ENCODE data around the gene MAVS.

The MAVS gene

DNA sequence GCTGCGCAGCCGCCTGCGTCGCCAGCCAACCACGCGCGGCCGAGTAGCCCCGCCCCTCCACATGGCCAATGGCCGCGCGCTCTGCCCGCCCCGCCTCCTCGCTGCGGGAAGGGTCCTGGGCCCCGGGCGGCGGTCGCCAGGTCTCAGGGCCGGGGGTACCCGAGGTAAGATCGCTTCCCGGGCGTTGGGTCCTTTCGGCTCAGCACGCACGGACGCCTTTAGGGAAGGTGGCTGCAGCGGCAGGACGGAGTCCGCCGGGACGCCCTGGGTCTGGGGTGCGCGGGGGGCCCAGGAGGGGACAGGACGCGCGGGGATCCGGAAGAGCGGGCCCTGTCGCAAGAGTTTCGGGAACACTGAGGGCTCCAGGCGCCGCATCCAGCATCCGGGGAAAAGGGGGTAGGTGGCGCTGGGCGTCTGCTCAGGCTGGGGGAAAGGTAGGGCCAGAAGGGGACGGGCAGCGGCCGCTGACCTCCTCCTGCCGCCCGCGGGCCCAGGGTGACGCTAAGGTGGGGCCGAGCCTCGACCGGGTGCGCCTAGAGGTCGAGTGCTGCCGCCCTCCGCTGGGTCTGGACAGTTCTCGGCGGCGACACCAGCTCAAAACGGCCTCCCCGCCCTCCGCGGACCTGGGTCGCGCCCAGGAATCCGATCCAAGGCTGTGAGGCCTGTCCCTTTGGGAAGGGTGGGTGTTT, at the start of gene MAVS:
MAVS (plus strand) TSS at position 95 of the 689 bp plus-strand sequence. CDS start 7,791 bp downstream, outside the sequence.
- DNase-seq (ENCODE audit: low read depth), result peak; percentile 56

DNA sequence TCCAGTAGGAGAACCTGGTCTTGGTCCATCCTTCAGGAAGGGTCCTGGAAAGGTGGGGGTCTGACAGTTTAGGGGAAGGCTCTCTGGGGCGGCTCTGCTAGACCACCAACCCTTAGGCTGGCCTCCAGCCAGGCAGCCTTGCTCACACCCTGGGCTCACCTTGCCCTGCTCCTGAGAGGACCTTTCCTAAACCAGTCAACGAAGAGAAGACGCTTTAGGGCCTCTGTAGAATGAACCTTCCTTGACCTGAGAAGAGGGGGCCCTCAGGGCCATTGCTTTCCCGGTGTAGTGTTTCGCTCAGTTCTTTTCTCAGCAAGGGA, 49.4 kb upstream of the MAVS start:
- no peak for DNase-seq (ENCODE audit: low read depth)

DNA sequence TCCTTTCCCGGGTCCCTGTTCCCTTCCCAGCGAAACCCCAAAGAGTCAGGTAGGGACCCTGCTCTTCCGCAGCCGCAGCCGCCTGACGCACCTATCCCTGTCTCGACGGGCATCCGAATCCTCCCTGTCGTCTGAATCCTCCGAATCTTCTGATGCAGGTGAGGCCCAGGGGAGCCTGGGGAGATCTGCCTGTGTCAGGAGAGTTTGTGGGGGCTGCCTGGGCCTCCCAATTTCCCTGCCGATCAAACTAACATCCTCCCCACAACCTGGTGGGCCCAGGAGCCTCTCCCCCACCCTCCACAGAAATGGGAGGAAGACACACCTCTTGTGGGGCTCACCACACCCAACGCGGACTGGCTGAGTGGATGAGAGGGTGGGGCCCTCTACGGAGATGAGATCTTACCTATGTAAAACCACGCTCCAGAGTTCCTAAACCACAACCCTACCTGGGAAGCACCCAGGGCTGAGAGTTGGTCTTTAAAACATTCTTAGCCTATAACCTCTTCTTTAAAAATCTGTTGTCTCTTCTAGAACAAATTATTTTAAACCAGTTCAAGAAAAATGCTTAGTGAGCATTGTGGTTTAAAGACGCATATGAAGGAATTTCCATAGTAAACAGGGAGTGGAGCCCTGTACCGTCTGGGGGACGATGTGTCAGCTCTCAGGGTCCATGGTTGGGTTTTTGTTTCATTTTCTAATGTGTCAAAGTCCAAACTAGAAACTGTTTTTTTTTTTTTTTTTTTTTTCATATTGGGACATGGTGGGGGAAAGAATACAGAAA, 48.9 kb upstream of the MAVS start:
- DNase-seq (ENCODE audit: low read depth), result peak; percentile 47

DNA sequence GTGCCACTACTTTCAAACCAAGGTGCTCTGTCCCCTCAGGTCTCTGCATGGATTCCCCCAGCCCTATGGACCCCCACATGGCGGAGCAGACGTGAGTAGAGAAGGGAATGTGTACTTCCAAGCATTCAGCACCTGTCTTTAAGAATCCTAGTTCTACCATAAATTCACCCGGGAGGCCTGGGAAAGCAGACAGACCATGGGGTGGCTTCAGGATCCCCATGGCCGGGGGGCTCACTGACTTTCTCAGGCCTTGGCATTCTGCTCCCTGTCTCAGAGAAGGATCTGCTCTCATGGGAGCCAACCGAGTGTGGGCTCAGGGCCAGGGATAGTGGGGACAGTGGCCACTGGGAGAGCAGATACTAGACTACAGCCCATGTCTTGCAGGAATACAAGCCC, 48.3 kb upstream of the MAVS start:
- no peak for DNase-seq (ENCODE audit: low read depth)

DNA sequence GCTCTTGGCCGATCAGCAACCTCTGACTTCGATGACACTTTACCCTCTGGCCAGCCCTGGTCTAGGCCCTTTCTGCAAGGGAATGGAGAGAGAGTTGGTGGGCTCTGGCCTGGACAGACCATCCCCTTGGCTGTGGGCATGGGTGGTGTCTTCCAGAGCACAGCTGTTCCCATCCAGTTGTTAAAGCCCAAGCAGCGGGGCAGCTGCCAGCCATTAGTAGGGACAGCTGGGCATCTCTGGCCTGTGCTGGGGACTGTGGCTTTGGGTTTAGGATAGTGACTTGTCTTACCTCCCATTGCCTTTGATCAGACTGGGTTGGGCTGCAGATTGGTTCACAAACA, 47.8 kb upstream of the MAVS start:
- no peak for DNase-seq (ENCODE audit: low read depth)

DNA sequence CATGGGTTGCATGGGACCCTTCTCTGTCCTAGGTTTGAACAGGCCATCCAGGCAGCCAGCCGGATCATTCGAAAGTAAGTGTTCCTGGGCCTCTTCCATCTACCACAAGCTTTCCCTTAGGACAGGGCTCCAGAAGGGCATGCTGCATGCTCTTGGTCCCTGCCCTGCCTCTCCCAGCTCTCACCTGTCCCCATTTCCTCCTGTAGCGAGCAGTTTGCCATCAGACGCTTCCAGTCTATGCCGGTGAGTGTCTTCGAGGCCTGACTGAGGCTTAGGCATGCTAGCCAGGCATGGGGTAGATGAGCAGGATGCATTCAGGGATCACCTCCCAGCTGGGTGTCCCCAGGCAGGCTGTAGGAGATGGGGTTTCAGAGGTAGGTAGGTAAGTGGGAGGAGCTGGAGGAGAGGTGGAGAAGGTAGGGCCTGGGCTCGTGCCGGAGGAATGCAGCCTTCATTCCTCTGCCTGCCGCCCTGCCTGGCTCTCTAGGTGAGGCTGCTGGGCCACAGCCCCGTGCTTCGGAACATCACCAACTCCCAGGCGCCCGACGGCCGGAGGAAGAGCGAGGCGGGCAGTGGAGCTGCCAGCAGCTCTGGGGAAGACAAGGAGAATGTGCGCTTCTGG, 46.3 kb upstream of the MAVS start:
- no peak for DNase-seq (ENCODE audit: low read depth)

DNA sequence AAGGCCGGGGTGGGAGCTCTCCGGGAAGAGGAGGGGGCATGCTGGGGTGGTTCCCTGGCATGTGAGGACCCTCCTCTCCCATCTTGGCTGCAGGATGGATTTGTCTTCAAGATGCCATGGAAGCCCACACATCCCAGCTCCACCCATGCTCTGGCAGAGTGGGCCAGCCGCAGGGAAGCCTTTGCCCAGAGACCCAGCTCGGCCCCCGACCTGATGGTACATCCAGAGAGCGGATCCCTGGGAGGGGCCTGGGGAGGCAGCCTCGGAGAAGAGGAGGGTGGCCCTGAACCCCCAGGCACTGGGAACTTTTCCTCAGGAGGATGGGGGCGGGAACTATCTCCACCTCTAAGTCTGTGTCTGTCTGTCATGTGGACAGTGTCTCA, 45.8 kb upstream of the MAVS start:
- no peak for DNase-seq (ENCODE audit: low read depth)

DNA sequence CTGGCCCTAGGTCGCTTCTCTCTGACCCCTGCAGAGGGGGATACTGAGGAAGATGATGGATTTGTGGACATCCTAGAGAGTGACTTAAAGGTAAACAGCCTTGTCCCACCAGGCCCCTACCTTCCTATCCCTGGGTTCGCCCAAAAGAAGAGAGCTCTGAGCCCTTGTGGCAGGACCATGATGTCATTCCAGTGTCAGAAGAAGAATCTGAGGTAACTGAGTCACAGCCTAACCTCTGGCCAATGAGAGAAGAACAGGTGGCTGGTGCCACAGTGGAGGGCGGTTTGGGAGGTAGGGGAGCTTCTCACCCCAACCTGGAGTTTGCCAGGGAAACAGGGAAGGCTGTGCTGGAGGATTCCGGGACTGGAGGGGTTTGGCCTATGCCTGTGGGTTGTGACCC, 45.3 kb upstream of the MAVS start:
- DNase-seq (ENCODE audit: low read depth), result no peak

DNA sequence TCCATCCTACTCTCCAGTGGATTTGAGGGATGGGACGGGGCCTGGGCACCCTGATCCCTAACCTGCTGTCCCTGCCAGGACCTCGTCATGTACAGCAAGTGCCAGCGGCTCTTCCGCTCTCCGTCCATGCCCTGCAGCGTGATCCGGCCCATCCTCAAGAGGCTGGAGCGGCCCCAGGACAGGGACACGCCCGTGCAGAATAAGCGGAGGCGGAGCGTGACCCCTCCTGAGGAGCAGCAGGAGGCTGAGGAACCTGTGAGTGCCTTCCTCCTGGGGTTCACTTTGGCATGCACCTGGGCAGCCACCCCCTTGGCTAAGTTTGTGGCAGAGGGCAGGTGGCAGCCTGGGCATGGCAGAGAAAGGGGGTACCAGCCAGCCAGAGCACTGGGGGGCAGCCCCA, 44.8 kb upstream of the MAVS start:
- DNase-seq (ENCODE audit: low read depth), result no peak

DNA sequence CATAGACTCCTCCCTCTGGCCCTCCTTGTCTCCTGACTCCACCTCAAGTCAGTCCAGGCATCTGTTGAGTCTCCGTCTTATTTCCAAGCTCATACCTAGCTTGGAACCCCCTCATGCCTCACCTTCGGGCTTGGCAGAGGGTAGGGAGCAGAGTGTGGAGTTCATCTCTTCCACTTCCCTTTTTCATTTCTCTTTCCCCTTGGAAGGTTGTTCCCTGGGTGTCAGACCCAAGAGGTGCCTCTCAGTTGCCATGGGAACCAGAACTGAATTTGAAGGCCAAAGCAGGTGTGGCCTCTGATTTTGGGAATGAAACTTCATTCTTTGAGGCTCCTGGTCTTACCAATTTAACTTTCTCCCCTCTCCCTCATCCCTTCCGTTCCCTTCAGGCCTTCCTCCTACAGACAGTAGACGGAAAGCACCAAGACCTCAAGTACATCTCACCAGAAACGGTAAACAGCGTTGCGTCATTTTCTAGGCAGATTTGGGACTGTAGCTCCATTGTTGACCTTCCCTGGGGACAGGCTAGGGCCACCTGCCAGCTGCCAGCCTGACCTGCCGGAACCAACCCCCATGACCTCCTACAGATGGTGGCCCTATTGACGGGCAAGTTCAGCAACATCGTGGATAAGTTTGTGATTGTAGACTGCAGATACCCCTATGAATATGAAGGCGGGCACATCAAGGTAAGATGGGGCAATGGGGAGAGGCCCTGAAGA, 44.0 kb upstream of the MAVS start:
- DNase-seq (ENCODE audit: low read depth), result no peak

DNA sequence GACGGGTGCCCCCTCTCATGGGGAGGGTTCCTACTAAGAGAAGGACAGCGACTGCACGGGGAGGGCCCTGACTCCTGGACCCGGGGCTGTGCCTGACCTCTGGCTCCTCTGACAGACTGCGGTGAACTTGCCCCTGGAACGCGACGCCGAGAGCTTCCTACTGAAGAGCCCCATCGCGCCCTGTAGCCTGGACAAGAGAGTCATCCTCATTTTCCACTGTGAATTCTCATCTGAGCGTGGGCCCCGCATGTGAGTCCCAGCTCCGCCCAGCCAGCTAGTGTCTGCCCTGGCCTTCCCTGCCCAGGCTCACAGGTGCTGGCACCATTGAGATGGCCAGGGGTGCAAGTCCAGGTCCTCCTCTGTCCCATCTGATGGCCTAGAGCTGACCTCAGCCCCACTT, 43.3 kb upstream of the MAVS start:
- no peak for DNase-seq (ENCODE audit: low read depth)

DNA sequence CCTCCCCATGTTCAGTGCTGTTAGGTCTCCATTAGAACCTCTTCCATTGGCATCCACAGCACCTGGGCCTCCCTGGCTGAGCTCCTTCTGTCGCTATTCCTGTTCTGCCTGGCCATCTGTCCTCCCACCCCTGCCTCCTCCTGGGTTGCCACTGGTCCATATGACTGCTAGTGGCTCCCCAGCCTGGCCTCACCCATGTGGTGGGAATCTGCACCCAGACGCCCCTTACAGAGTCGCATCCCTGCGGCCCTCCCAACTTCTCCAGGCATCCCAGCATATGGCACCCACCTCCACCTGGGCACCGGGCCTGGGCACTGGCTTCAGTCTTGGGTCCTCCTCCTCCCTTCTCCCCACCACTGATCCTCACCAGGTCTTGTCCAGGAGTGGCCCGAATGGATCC, 42.8 kb upstream of the MAVS start:
- DNase-seq (ENCODE audit: low read depth), result no peak

DNA sequence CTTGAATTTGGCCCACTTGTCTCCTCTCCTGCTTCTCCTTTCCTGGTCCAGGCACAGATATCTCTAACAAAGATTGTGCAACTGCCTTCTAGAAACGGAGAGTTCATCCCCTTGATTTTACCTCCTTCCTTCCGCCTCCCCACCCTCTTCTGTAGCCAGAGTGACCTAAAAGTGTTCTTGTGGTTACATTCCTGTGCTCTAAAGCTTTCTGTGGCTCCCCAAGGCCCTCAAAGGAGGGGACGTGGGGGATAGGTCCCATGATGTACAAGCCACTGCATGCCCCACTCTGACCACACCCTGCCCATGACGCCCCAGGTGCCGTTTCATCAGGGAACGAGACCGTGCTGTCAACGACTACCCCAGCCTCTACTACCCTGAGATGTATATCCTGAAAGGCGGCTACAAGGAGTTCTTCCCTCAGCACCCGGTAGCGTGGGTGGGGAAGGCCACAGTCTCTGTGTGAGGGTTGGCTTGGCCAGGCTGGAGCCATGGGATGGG, 42.3 kb upstream of the MAVS start:
- DNase-seq (ENCODE audit: low read depth), result peak; percentile 31

DNA sequence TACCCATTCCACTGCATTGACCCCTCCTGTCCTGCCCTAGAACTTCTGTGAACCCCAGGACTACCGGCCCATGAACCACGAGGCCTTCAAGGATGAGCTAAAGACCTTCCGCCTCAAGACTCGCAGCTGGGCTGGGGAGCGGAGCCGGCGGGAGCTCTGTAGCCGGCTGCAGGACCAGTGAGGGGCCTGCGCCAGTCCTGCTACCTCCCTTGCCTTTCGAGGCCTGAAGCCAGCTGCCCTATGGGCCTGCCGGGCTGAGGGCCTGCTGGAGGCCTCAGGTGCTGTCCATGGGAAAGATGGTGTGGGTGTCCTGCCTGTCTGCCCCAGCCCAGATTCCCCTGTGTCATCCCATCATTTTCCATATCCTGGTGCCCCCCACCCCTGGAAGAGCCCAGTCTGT, 41.9 kb upstream of the MAVS start:
- no peak for DNase-seq (ENCODE audit: low read depth)

DNA sequence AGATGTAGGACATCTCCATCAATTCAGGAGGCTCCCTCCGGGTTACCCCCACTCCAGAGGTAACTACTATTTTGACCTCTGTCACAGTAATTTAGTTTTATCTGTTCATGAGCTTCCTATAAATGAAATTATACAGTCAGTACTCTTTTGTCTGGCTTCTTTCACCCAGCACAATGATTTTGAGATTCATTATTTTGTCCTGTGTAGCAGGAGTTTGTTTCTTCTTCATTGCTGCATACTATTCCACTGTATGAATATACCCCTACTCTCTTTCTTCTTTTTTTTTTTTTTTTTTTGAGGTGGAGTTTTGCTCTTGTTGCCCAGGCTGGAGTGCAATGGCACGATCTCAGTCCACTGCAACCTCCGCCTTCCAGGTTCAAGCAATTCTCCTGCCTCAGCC, 38.1 kb upstream of the MAVS start:
- no peak for DNase-seq (ENCODE audit: low read depth)

DNA sequence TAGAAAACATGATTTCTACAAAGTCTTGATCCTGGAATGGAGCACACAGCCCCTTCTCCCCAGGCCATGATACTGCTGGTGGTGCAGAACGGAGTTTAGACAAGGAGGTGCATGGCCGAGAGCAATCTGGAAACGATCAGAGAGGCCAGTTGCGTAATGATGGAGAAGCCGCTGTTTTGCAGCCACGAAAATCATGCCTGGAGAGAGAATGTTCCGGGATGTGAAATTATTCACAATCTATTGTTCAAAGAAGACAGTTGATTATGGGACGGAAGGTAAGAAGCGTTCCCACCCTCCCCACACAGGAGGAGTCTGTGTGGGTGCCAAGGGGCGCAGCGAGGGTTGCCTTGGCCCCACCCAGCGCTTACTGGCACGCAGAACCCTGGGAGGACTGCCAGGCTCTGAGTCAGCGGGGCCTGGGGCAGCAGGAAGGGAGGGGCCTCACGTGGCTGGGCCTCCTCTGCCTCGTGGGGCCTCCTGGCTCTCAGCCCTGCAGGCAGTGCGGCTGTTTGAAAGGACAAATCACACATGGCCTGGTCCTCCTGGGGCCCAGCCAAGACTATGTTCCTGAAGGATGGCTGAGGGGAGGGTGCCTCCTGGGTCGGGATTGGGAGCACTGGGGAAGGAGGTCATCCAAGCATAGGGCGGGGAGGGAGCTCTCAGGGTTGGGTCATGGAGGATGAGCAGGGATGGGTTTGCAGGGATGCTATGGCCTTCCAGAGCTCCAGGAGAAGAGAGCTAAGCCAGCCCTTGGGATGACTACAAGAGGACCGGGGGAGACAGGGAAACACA, 35.0 kb upstream of the MAVS start:
- DNase-seq (ENCODE audit: low read depth), result peak; percentile 99

DNA sequence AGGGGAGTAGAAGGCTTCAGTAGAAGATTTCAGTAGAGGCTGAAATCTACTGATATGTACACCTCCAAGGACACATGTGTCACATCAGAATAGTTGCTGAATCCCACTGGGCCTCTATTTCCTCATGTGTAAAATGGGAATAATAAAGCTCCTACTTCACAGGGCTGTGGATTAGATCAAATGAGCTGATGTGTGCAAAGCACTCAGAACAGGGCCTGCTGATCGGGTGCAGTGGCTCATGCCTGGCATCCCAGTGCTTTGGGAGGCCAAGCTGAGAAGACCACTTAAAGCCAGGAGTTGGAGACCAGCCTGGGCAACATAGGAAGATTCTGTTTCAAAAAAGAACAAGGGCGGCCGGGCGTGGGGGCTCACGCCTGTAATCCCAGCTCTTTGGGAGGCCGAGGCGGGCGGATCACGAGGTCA, 34.4 kb upstream of the MAVS start:
- DNase-seq (ENCODE audit: low read depth), result no peak

DNA sequence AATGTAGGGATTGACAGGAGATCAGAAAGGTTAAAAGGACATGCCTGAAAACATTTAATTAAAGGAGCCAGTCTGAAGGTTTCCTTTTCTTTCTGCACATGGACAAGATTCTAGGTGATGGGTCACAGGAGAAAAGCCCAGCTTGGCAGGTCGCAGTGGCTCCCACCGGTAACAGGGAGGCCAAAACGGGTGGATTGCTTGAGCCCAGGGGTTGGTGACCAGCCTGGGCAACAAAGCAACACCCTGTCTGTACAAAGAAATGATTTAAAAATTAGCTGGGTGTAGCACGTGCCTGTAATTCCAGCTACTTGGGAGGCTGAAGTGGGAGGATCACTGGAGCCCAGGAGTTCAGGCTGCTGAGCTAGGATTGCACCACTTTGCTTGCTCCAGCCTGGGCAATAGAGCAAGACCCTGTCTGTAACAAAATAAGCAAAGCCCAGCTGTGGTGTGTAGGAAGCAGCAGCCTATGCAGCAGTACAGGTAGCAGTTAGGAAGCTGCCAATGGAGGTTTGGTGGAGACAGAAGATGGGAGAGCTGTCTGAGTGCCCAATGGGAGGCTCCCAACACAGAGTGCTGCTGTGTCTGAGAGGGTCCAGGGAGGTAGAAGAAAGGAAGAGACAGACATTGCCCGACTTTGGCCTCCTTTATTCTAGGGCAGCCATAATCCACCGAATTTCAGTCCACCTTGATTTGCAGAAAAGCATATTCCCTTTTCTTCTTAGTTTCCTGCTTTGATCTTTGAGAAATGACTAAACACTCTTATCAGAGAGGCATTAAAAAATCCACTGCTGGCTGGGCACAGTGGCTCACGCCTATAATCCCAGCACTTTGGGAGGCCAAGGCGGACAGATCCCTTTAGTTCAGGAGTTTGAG, 33.4 kb upstream of the MAVS start:
- DNase-seq (ENCODE audit: low read depth), result peak; percentile 34

DNA sequence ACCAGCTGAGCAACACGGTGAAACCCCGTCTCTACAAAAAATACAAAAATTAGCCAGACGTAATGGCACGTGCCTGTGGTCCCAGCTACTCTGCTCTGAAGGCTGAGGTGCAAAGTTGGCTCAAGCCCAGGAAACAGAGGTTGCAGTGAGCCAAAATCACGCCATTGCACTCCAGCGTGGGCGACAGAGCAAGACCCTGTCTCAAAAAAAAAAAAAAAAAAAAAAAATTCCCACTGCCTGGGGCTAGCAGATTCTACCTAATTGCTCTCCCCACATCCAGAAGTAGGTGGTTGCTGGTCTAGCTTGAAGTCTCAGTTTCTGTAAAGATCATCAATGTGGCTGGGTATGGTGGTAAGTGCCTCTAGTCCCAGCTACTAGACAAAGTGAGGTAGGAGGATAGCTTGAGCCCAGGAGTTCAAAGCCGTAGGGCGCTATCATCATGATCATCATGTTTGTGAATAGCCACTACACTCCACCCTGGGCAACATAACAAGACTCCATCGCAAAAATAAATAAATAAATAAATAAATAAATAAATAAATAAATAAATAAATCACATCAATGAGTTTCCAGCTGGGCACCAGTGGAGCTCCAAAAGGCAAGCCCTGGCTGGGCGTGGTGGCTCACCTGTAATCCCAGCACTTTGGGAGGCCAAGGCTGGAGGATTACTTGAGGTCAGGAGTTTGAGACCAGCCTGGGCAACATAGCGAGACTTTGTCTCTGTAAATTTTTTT, 32.6 kb upstream of the MAVS start:
- DNase-seq (ENCODE audit: low read depth), result no peak

DNA sequence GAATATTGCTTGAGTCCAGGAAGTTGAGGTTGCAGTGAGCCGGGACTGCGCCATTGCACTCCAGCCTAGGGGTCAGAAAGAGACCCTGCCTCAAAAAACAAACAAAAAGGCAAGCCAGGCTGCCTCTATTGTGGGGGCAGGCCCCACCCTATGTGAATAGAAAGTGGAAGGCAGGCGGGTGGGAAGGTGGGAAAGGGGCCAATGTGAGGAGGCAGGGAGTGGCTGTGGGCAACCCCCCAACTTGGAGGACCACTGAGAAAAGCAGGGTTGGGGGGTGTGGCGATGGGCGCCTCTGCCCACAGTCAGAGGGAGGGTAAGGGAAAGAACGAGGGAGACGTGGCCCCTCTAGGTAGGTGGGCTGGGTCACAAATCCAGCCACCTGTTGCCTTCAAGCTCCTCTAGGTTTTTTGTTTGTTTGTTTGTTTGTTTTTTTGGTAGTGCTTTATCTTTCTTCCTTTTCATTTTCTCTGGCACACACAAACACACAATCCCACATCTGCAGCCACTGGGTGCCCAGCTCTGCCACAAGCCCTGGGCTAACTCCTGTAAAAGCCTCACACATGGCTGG, 31.6 kb upstream of the MAVS start:
- no peak for DNase-seq (ENCODE audit: low read depth)
